ENCODE results near the gene SLC35G6.
"Not testable (repeated sequence)": the region's sequence is repeated elsewhere in the genome, so short reads cannot be mapped to it uniquely, and the experiment has no call there.

Gene SLC35G6

DNA sequence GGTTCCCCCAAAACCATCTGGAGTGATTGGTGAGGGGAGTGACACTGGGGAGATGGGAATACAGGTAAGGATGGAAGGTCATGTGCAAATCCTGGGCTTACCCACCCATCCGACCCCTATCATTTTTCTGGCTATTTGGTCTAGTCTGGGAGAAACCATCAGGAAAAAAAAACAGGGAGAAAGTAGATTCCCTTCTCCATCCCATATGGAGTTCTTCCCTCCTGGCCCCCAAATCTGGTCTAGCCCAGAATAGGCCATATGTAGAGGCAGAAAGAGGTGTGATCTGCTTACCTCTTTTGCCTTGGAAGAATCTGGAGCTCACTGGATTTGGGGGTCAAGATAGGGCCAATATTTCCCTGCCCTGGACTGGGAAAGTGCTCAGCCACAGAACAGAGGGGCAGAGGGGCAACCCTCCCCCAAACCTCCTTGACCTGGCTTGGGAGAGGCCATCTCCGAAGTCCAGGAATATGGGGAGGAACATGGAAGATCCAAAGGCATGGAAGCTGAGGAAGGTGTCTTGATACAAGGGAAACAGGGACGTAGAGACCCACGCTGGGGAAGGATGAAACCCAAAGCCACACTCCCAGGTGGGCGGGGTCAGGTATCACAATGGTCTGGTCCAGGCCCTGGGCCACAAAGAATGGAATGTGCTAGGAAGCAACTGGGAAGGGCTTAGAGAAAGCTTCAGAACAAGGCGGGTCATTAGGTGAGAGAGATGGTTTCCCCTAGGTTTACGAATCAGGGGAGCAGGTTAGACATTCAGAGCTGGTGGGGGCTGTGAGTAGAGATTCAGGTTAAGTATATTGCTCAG is 20.2 kb upstream of the SLC35G6 start:
- no peak for FAIRE-seq
- DNase-seq (ENCODE audit: low spot score) = no peak

DNA sequence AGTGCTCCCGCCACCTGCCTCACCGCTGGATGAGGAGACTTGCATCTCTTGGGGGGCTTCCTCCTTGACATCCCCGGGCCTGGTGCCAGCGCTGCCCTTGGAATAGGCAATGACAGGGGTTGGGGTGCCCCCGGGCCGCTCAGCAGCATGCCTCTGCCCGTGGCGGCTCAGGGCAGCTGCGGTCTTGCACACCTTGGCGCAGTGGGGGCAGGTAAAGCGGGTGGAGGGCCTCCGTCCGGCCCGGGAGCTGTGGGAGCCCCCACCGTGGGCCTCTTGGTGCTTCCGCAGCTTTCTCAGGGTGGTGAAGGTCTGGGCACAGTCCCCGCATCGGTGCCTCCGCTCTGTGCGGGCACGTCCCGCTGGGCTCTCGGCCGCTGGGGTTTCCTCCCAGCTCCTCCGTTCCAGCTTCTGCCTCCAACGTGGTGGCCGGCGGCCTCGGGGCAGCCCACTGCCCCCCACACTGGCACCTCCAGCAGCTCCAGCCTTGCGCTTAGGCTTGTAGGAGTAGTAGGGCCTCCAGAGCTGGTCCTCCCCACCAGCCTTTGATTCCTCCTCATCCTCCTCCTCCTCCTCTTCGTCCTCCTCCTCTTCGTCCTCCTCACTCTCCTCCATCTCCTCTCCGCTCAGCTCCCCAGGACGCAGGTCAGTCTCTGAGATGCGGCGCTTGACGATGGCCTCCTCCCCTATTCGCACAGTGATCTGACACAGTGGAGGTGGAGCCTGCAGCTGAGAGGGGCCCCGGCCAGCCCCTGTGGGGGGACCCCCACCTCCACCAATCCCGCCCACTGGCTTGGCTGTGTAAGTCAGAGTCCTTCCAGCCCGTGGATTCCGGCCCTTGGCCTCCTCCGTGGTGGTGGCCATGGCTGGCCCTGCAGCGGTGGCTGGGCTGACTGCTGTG is 18.5 kb upstream of the SLC35G6 start:
- DNase-seq (ENCODE audit: low spot score) = no peak
- no peak for FAIRE-seq

DNA sequence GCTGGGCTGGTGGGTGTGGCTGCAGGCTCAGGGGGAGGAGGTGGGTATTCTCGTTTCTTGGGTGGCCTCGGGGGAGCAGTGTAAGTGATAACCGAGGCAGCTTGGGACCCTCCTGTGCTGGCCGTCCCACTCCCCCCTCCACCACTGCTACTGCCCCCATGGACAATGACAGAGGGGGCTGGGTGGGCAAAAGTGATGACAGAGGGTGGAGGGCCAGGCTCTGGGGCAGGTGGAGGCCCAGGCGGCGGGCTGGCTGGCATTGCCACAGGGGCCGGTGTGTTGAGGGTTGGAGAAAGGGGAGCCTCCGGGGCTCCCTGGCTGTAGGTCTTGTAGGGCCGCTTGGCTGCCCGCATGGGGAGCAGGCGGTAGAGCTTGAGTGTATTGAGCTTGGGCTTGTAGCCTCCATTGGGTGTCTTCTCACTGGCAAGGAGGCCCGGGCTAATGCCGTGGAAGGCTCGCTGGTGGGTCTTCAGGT is 17.8 kb upstream of the SLC35G6 start:
- DNase-seq (ENCODE audit: low spot score) (no peak), FAIRE-seq (no peak)

DNA sequence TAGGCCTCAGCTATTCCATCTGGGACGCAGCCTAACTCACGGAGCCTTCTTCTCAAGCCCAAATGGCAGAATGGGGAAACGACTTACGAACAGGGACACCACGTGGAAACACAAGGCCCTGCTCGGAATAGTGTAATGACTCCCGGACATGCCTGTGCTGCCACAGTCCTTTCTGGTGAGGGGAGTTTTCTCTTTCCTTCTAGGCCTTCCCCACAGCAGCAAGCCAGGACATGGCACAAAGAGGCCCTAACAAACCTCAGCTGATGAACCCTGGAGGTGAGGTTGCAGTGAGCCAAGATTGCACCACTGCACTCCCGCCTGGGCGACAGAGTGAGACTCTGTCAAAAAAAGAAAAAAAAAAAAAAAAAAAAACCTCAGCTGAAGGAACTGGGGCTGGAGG is 17.2 kb upstream of the SLC35G6 start:
- DNase-seq (ENCODE audit: low spot score) = no peak
- FAIRE-seq = no peak

DNA sequence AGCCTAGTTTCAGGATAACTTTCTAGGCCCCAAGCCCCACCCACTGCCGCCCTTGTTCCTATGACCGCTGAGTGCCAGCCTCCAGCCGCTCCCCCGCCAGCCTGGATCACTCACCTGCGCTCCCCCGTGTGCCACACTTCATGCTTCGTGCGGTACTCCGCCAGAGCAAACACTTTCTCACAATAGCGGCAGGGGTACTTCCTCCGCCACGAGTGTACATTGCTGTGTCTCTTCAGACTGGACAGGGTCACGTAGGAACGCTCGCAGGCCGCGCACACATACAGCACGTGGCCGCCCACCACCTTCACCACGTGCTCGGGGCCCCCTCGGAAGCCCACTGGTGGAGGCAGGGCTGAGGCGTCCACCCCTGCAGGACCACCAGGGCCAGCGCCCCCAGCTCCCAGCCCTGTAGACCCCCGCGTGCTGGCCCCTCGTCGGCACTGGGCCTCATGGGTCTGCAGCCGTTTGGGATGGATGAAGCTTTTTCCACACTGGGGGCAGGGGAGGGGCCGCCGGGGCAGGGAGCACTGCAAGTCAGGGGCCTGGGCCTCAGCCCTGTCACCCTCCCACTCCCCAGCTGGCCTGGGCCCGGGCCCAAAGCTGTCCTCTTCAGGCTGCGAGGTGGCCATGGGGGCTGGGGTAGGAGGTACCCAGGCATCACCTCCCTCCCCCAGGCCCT is 15.5 kb upstream of the SLC35G6 start:
- no peak for FAIRE-seq
- no peak for DNase-seq (ENCODE audit: low spot score)

DNA sequence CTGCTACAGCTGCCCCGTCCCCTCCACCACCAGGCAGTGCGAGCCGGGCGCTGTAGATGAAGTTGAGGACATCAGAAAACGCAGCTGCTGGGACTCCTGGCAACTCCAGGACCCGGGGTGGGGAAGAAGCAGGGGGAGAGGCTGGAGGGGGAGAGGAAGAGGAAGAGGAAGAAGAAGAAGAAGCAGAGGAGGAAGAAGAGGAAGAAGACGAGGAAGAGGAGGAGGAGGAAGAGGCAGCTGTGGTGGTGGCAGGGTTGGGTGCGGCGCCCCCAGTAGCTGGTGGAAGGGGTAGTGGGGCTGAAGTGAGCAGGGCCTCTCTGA is 15.0 kb upstream of the SLC35G6 start:
- FAIRE-seq (no peak), DNase-seq (ENCODE audit: low spot score) (no peak)

DNA sequence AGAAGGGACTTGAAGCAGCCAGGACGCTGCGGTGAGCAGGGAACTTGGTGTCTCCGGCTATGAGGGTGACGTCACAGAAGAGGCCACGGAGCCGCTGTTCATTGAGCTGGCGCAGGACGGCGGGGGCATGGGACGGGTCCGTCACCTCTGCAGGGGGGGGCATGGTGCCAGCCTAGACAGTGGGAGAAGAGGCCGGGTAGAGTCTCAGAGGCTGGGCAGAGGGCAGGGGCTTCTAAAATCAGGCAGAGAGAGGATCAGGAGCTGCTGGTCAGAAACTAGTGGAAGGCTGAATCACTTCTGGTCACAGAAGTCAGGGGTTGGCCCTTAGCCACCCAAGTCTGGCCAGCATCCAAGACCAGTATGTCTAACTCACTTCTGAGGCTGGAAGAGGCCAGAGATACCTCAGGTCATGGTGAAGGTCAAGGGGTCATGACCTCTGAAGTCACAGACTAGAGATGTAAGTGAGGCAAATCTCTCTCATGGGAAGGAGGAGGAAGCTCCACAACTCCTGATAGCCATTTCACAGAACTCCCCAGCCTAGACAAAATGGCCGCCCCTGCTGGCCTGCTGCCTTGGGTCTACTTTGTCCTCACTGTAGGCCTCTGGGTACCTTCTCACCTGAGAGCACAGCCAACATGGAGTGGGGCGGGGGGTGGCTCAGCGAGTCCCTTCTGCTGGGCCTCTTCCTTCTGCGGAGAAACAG is 14.5 kb upstream of the SLC35G6 start:
- FAIRE-seq = peak; percentile 76
- peak; percentile 78 for DNase-seq (ENCODE audit: low spot score)

DNA sequence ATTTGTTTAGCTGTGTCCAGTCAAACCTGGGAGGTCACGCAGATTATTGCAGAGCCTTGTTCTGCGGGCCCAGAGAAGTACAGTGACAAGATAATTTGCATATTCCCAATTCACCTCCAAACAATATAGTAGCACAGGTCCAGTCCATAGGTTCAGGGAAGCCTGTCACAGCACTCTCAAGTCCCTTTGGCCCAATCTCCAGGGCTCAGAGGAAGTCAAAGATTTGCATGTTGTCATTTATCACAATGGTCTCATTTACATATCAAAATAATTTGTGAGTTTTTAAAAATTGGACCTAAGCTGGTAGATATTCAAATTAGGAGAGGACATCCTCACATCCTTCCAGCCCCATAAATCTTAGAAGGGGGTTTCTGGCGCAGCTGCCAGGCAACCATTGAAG is 13.7 kb upstream of the SLC35G6 start:
- DNase-seq (ENCODE audit: low spot score) (no peak), FAIRE-seq (no peak)

DNA sequence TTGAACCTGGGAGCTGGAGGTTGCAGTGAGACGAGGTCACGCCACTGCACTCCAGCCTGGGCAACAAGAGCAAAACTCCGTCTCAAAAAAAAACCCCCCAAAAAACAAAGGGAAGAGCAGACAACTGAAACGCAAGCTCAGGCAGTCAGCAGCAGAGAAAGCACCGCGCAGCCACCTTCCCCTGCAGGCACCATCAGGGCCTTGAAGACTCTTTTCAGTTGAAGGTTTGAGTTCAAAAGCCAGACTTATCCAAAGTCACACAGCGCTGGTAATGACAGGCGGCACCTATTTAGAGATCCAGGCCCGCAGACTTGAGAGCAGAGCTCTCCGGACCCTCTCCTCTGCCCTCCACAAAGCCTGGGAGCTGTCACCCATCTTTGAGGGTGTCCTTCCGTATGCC is 13.0 kb upstream of the SLC35G6 start:
- DNase-seq (ENCODE audit: low spot score) (no peak), FAIRE-seq (no peak)

DNA sequence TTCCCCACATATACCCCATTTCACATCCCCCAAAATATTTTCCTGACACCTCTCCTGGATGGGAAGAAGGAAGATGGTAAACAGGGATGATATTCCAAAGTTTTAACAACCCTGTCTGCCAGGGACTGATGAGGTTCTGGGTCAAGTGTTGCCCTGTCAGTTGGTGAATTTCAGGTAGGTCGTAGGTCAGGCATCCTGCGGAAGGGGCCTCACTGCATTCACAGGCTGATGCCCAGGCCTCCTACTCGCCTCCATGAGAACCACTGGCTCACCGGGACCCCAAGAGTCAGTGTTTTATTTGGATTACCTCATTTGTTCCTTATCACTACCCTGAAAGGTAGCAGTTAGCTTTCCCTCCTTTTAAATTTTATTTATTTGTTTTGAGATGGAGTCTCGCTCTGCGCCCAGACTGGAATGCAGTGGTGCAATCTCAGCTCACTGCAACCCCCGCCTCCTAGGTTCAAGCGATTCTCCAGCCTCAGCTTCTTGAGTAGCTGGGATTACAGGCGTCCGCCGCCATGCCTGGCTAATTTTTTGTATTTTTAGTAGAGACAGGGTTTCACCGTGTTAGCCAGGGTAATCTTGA is 12.3 kb upstream of the SLC35G6 start:
- no peak for DNase-seq (ENCODE audit: low spot score)
- no peak for FAIRE-seq

DNA sequence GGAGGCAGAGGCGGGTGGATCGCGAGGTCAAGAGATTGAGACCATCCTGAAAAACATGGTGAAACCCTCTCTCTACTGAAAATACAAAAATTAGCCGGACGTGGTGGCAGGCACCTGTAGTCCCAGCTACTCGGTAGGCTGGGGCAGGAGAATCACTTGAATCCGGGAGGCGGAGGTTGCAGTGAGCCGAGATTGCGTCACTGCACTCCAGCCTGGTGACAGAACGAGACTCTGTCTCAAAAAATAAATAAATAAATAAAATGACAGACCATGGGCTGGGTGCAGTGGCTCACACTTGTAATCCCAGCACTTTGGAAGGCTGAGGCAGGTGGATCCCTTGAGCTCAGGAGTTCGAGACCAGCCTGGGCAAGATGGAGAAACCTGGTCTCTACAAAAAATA is 11.4 kb upstream of the SLC35G6 start:
- FAIRE-seq; DNase-seq (ENCODE audit: low spot score): not testable (repeated sequence)

DNA sequence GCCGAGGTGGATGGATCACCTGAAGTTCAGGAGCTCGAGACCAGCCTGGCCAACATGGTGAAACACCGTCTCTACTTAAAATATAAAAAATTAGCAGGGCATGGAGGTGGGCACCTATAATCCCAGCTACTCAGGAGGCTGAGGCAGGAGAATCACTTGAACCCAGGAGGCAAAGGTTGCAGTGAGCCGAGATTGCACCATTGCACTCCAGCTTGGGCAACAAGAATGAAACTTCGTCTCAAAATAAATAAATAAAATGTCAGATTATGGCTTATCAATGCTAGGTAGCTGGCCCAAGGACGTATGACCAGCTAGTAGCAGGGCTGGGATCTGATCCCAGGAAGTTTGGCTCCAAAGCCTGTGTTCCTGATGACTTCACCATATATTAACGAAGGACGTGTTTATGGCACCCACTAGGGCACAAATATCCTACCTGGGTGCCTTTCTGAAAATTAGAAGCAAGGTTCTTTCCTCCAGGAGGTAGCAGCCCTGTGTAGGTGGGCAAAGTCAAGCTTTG is 10.7 kb upstream of the SLC35G6 start:
- DNase-seq (ENCODE audit: low spot score); FAIRE-seq: not testable (repeated sequence)

DNA sequence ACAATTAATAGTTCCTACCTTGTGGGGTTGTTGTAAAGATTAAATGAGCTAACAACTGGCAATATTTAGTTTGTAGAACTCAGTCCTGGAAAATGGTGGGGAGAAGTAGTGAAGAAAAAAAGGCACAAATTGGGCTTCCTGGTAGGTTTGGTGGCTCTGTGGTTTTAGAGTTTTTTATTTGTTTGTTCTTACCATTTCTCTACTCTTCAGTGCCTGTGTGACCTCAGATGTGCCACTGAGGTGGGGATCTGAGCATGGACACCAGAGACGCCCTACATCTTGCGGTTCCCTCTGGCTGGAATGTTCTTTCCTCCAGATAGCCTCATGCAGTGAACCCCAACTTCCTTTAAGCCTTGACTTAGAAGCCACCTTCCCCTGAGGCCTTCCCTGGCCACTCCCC is 9.5 kb upstream of the SLC35G6 start:
- DNase-seq (ENCODE audit: low spot score) = no peak
- no peak for FAIRE-seq

DNA sequence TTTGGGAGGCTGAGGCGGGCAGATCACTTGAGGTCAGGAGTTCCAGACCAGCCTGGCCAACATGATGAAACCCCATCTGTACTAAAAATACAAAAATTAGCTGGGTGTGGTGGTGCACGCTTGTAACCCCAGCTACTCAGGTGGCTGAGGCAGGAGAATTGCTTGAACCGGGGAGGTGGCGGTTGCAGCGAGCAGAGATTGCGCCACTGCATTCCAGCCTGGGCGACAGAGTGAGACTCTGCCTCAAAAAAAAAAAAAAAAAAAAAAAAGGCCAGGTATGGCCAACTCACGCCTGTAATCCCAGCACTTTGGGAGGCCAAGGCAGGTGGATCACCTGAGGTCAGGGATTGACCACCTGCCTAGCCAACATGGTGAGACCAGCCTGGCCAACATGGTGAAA is 6.5 kb upstream of the SLC35G6 start:
- DNase-seq (ENCODE audit: low spot score); FAIRE-seq: not testable (repeated sequence)

DNA sequence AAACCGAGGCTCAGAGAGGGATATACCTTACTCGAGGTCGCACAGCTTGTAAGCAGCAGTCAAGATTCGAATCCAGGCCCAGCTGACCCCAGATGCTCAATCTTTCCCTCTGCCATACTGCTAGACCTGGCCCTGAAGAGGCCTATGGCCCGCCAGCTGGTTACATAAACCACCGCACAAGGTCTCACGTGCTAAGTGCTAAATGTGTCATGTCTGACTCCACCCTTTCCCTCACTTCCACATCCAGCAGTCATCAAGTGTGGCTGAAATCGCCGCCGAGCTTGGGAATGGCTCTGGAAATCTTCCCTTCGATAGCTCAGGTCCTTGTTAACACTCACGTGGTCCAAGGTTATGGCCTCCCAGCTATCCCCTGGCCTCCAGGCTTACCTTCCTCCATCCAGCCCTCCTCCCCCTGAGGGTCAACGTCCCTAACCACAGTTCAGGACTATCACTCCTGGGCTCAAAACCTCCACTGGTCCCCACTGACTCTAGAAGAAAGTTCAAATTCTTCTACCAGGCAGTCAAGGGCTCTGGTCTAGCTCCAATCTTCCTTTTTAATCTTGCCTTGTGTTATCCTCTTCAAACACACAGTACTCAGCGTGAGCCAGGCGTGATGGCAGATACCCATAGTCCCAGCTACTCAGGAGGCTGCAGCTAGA is 5.4 kb upstream of the SLC35G6 start:
- FAIRE-seq (no peak), DNase-seq (ENCODE audit: low spot score) (no peak)

DNA sequence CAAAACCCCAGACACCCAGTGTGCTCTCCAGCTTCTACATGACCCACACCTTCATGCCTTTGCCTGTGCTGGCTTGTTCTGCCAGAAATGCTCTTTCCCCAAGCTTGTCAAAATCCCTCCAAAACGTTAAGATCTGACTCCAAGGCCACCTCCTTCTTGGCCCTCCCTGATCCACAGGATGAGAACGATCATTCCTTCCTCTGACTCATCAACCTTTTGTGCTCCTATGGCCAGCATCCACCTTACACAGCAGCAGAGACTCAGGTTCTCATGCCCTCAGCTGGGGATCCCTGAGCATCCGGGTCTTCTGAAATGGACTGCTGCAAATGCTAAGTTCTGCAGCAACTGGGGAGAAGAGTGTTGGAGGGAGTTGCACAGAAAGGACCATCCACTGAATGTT is 4.8 kb upstream of the SLC35G6 start:
- no peak for FAIRE-seq
- peak; percentile 37 for DNase-seq (ENCODE audit: low spot score)

DNA sequence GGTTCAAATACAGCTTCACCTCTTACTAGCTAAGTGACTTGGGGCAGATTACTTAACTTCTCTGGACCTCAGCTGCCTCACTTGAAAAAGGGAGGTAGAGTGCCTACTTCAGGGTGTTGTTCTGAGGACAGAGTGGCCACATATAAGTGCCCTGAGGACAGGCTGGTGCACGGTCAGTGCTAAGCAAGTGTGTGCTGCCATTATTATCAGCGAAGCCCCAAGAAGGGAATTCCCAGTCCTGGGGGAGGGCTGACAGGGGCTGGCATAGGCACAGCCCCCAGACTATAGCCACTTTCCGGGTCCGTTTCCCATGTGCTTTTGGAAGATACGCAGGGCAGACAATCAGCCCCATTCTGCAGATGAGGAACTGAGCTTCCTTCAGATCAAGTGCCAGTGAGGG is 4.3 kb upstream of the SLC35G6 start:
- DNase-seq (ENCODE audit: low spot score) (no peak), FAIRE-seq (no peak)

DNA sequence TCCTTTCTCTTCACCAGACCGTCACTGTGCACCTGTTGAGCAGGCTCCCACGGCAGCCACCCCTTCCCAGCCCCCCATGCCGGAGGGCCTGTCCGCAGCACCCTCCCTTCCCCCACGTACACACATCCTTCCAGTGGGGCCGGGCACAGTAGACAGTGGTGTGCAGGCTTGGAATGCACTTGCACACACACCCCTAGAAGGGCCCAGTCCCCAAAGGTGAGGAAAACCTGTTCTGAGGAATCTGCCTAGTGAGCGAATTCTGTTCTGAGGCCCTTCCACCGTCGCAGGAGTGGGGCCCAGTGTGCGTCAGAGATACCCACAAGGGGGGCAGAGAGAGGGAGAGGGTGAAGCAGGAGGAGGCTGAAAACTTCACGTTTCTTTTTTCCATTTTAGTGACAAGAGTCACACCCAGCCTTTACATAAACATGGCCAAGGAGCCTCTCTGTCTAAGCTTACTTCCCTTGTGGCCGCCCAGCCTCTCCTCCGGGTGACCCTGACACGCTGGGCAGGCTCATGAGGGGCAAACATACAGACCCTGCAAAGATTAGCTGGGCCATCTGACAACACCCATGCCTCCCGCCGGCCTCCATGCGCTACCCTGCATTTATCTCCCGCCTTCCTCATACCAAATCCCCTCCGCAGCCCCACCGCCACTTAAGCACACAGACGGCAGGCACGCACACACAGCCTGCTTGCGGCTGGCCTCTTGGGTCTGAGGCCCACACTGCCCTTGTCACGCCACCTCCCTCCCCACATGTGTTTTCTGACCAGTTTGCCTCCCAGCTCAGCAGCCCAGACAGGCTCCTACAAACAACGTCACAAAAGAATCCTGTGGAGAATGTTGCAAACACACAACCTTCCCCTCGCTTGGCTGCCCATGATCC is 3.6 kb upstream of the SLC35G6 start:
- DNase-seq (ENCODE audit: low spot score) (peak; percentile 33), FAIRE-seq (no peak)

Data from RCC 7860 (cell line).